ENCODE results near the gene SMG6. TPM values are rescaled to one million over a fixed set of nuclear protein-coding genes. Genes with fewer than 3 reads are reported as not detected.

The SMG6 gene
- total and polyA plus RNA-seq, 8 donors: 17.0 to 102 (median 24.4) TPM

DNA sequence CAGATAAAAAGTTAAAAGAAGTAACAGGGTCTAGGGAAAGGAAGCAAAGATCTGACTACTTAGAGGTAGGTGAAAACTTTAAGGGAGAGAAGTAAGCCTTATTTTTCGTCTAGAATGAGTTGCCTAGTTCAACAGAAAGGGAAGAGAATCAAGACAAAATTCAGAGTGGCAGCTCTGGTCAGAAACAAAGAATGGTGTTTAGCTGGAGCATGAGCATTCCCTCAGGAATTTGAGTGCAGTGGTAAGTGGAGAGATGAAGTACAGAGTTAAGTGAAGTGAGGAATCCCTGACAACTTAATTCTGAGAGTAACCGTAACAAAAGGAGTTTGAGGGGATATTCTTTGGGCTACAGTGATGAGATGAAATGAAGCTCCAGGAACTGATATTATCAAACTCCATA is 11.5 kb downstream of the SMG6 start:
- Histone ChIP-seq H3K27ac (no peak overlapping the region), H3K4me1 (peaks cover 0 to 17% (median under 1%) of the 10 kb centered on the region in 4 donors), H3K27me3 (no peaks in the 10 kb centered on the region), H3K9me3 (no peaks in the 10 kb centered on the region), H3K36me3 (peaks cover 35 to 100% (median 100%) of the 10 kb centered on the region in 4 donors), H3K4me3 (no peak overlapping the region)
- TF ChIP-seq, protein P1, sequence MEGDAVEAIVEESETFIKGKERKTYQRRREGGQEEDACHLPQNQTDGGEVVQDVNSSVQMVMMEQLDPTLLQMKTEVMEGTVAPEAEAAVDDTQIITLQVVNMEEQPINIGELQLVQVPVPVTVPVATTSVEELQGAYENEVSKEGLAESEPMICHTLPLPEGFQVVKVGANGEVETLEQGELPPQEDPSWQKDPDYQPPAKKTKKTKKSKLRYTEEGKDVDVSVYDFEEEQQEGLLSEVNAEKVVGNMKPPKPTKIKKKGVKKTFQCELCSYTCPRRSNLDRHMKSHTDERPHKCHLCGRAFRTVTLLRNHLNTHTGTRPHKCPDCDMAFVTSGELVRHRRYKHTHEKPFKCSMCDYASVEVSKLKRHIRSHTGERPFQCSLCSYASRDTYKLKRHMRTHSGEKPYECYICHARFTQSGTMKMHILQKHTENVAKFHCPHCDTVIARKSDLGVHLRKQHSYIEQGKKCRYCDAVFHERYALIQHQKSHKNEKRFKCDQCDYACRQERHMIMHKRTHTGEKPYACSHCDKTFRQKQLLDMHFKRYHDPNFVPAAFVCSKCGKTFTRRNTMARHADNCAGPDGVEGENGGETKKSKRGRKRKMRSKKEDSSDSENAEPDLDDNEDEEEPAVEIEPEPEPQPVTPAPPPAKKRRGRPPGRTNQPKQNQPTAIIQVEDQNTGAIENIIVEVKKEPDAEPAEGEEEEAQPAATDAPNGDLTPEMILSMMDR (IDR thresholded peaks at IDR 0.05): no peak
- no peak for TF ChIP-seq POLR2AphosphoS5 (IDR thresholded peaks at IDR 0.05)
- TF ChIP-seq EP300 (IDR thresholded peaks at IDR 0.05): no peak
- DNase-seq: no peak
- intact Hi-C loops (cut with DNase I; ENCODE audit: low total_unique reads): no loop called here
- 80 to 91% (median 89%) methylated on average over 2 of the region's 2 CpGs for WGBS, 5 donors

DNA sequence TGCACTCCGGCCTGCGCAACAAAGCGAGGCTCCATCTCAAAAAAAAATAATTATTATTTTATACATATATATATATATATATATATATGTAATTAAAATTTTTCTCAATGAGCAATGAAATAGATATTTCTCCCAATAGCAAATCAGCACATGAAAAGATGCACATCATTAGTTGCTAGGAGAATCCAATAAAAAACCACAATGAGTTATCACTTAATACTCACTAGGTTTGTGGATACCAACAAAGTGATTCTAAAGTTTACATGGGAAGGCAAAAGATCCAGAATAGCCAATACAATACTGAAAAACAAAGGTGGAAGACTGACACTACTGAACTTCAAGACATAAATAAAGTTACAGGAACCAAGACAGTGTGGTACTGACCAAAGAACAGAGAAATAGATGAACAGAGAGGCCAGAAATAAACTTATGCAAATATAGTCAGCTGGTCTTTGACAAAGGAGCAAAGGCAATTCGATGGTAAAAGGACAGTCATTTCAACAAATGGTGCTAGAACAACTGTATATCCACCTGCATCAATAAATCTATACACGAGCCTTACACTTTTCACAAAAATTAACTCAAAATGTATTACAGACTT is 13.6 kb downstream of the SMG6 start:
- Histone ChIP-seq H3K4me1 (peaks cover 0 to 2% (median 0%) of the 10 kb centered on the region in 4 donors), H3K27ac (no peak overlapping the region), H3K36me3 (peaks cover 24 to 100% (median 95%) of the 10 kb centered on the region in 4 donors), H3K27me3 (no peaks in the 10 kb centered on the region), H3K4me3 (no peak overlapping the region), H3K9me3 (no peaks in the 10 kb centered on the region)
- intact Hi-C loops (cut with DNase I; ENCODE audit: low total_unique reads): no loop called here
- no peak for DNase-seq
- 90 to 96% (median 94%) methylated on average over 5 of the region's 5 CpGs for WGBS, 5 donors
- no peak for TF ChIP-seq EP300 (IDR thresholded peaks at IDR 0.05)
- TF ChIP-seq, protein P1 (IDR thresholded peaks at IDR 0.05): no peak
- TF ChIP-seq POLR2AphosphoS5 (IDR thresholded peaks at IDR 0.05): no peak
- TF ChIP-seq POLR2A (IDR thresholded peaks at IDR 0.05): no peak

DNA sequence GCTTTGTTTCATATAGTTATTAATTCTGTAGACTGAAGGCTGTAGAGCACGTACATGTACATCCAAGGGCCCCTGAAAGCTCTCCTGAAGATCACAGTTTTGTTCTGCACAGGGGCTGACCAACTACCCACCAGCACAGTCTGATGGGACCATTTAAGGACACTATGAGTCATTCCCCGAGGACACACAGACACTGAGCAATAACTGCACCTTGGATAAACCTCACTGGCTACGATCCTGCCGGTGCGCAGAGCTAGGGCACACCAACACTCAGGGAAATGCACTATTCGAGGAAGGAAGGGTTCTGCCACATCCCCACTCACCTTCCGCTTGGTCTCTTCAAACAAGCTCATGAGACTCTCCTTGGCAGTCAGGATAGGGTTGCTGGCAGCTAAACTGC is 20.3 kb downstream of the SMG6 start:
- peaks cover 0 to 8% (median 2%) of the 10 kb centered on the region in 4 donors for H3K4me1 ChIP-seq

DNA sequence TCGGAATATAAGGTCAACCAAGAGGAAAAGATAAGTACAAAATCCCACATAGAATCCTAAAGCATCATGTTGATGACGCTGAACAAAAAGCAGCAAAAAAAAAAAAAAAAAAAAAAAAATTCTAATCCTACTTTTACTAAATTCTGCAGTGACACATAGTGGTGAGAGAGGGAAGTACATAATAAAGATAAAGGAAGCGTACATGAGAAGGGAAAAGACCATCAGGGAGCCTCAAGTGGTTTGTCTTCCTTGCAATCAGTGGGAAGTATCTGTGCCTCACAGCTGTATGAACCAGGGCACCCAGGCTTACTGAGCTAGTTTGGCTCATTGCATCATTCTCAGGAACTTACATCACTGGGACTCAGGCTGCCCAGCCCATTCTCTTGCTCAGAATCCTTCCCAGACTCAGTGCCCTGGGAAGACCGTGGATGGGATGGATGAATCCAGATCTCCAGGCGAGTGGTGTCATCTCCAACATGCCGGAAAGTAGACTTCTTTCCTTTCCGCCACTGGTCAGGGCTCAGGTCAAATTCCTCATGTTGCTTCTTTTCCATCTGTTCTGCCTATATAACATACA is 21.2 kb downstream of the SMG6 start:
- intact Hi-C loops (cut with DNase I; ENCODE audit: low total_unique reads): no loop called here
- no peak for TF ChIP-seq POLR2A (IDR thresholded peaks at IDR 0.05)
- TF ChIP-seq, protein P1 (IDR thresholded peaks at IDR 0.05): peak in 5 of 7 experiments; percentile 53 to 68 (median 58)
- H3K36me3 ChIP-seq: peaks cover 30 to 97% (median 90%) of the 10 kb centered on the region in 4 donors
- WGBS, 5 donors: 53 to 61% (median 57%) methylated on average over 7 of the region's 7 CpGs
- peaks cover 0 to 8% (median 2%) of the 10 kb centered on the region in 4 donors for H3K4me1 ChIP-seq
- DNase-seq: peak in 1 of 2 donors; percentile 82
- H3K27ac ChIP-seq: no peak overlapping the region
- no peak overlapping the region for H3K4me3 ChIP-seq
- H3K27me3 ChIP-seq: no peaks in the 10 kb centered on the region
- H3K9me3 ChIP-seq: no peaks in the 10 kb centered on the region

More for the DNA sequence above, 20.3 kb downstream of the SMG6 start:
- TF ChIP-seq, protein P1 (IDR thresholded peaks at IDR 0.05): no peak
- TF ChIP-seq POLR2A (IDR thresholded peaks at IDR 0.05) (no peak), EP300 (IDR thresholded peaks at IDR 0.05) (no peak), POLR2AphosphoS5 (IDR thresholded peaks at IDR 0.05) (no peak)
- H3K4me3 ChIP-seq: no peak overlapping the region
- H3K36me3 ChIP-seq: peaks cover 33 to 97% (median 92%) of the 10 kb centered on the region in 4 donors
- H3K9me3 ChIP-seq: no peaks in the 10 kb centered on the region
- 83 to 89% (median 85%) methylated on average over 7 of the region's 7 CpGs for WGBS, 5 donors
- DNase-seq: no peak
- intact Hi-C loops (cut with DNase I; ENCODE audit: low total_unique reads): no loop called here
- H3K27me3 ChIP-seq: no peaks in the 10 kb centered on the region
- H3K27ac ChIP-seq: no peak overlapping the region
